GM12801 (cell line): ENCODE data around the gene GGTLC1.

Source experiments
- TF ChIP-seq, protein P1 (sequence below): IDR thresholded peaks from one replicate; pipeline ENCODE4 v1.5.1; 2011; ENCODE audit warnings: control low read depth; ENCODE audit not compliant: insufficient read length; ENCODE audit errors: extremely low read depth

Gene GGTLC1

DNA sequence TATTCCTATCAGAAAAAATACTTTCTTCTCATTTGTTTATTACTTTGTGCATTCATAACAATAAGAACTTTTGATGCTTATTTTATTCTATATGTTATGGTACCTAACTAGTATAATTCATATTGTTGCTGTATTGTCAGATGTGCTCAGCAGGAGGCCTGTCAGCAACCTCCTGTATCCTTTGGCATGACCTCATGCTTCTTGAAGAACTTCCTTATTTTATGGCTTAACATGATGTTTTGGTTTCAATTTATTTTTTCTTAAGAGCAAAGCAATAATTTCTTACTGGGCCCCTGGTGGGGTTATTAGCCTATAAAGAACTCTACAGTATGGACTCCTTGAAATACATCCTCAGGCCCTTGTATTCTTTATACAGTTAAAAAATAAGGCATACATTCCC lies 17.3 kb downstream of the GGTLC1 start:
- TF ChIP-seq, protein P1, sequence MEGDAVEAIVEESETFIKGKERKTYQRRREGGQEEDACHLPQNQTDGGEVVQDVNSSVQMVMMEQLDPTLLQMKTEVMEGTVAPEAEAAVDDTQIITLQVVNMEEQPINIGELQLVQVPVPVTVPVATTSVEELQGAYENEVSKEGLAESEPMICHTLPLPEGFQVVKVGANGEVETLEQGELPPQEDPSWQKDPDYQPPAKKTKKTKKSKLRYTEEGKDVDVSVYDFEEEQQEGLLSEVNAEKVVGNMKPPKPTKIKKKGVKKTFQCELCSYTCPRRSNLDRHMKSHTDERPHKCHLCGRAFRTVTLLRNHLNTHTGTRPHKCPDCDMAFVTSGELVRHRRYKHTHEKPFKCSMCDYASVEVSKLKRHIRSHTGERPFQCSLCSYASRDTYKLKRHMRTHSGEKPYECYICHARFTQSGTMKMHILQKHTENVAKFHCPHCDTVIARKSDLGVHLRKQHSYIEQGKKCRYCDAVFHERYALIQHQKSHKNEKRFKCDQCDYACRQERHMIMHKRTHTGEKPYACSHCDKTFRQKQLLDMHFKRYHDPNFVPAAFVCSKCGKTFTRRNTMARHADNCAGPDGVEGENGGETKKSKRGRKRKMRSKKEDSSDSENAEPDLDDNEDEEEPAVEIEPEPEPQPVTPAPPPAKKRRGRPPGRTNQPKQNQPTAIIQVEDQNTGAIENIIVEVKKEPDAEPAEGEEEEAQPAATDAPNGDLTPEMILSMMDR = no peak

- TF ChIP-seq, protein P1 = no peak
These were observed 18.5 kb downstream of the GGTLC1 start for GRCh38 chr20:23970049-23970448.

GRCh38 chr20:23967616-23967979 lies 21.0 kb downstream of the GGTLC1 start:
- TF ChIP-seq, protein P1 = no peak

DNA sequence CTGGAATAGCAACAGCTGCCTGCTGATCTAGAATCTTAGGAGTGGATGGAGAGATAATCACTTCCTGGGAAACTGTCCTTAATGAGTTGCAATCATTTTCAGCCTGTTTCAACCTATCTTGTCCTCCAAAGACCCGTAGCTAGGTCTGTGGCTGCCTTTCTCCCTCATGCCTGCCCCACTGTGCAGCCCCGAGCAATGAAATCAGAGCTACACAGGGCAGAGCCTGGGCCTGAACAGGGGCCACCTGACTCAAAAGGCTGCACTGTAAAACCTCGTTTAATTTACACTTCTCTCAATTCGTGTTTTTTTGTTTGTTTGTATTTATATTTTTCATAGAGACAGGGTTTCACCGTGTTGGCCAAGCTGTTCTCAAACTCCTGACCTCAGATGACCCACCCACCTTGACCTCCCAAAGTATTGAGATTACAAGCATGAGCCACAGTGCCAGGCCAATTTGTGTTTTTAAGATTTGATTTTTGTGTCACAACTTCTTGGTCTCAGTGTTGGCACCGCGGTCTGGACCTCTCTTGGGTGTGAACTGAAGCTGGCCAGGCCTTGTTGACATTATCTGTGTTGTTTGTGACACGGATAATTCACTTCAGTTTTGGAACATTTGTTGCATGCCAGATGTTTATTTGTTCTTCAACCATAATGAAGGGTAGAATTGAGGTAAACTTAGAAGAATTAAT lies 21.5 kb downstream of the GGTLC1 start:
- TF ChIP-seq, protein P1 = no peak

DNA sequence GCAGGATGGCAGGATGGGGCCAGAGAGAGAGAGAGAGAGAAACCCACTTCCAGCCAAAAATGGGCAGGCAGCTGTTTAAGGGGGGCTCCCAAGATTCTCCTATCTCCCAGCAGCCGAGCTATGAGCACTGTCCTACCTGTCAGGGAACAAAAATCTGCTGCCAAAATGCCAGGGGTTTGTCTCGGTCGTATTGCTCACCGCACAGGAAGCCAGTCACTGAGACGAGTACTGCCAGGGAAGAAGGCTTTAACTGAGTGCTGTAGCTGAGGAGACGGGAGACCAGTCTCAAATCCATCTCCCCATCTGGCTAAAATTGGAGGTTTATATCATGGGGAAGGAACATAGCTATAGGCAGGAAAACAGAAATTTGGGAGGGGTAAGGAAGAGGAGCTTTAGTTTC lies 22.3 kb downstream of the GGTLC1 start:
- TF ChIP-seq, protein P1 = no peak

DNA sequence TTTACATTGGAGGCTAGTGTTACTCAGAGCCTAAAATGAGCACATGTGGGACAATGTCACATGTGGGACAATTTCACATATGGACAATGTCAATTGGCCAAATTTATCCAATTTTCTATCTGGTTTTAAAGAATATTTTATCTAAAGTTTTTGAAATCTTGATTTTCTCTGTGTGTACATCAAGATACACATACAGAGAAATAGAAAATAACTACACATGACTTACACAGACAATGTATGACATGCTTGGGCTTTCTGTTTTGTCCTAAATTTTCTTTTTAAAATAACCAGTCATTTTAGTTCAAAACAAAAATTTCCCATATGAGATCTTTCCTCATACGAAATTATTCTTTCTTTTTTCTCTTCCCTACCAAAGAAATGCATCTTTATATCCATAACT lies 24.6 kb downstream of the GGTLC1 start:
- TF ChIP-seq, protein P1 = no peak

- TF ChIP-seq, protein P1 = no peak
These were observed 26.3 kb downstream of the GGTLC1 start for GRCh38 chr20:23962272-23962671.

GRCh38 chr20:23959054-23959453 lies 29.5 kb downstream of the GGTLC1 start:
- TF ChIP-seq, protein P1 = no peak
